GM12891 (cell line): ENCODE results near the gene CDKN2D.

Experiments used
- POLR2A ChIP-seq: IDR thresholded peaks from 2 replicates; pipeline ENCODE4 v1.6.1; 2011; ENCODE audit warnings: low read depth, low read length, control low read depth
- POLR2AphosphoS5 ChIP-seq: IDR thresholded peaks from 2 replicates; pipeline ENCODE4 v1.6.1; 2011; ENCODE audit warnings: low read depth, low read length, control low read depth

DNA sequence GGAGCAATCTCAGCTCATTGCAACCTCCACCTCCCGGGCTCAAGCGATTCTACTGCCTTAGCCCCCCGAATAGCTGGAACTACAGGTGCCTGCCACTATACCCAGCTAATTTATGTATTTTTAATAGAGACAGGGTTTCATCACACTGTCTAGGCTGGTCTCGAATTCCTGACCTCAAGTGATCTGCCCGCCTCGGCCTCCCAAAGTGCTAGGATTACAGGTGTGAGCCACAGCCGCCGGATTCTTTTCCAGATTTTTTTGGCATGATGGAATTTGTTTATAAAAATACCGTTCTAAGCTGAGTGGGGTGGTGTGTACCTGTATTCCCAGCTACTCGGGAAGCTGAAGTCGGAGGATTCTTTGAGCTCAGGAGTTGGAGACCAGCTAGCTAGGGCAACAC, 31.1 kb downstream of the CDKN2D start:
- TF ChIP-seq POLR2A (no peak), POLR2AphosphoS5 (no peak)
